CMK (cell line): ENCODE data around the gene STIM2.
"Not testable (repeated sequence)": the region's sequence is repeated elsewhere in the genome, so short reads cannot be mapped to it uniquely, and the experiment has no call there.

ENCODE experiments used
- DNase-seq: peaks from one replicate; pipeline ENCODE4 v3.0.0-alpha.2; 2010; ENCODE audit warnings: low read depth

The STIM2 gene

DNA sequence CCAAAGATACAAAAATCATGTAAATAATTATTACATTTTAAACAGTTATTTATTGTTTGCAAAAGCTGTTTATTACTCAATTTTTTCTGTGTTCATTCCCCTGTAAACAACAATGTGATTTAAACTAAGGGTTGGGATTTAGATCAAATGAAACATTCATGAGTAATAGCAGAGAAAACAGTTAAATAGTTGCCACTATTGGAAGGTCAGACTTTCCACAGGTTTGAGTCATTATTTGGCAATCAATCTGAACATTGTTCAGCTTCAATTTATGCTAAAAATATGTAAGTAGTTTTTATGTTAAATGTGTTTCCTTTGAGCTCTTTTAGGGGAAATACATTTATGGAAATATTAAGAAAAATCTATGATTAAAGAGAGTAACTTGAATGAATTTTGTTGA, 144.9 kb downstream of the STIM2 start:
- DNase-seq, result no peak

DNA sequence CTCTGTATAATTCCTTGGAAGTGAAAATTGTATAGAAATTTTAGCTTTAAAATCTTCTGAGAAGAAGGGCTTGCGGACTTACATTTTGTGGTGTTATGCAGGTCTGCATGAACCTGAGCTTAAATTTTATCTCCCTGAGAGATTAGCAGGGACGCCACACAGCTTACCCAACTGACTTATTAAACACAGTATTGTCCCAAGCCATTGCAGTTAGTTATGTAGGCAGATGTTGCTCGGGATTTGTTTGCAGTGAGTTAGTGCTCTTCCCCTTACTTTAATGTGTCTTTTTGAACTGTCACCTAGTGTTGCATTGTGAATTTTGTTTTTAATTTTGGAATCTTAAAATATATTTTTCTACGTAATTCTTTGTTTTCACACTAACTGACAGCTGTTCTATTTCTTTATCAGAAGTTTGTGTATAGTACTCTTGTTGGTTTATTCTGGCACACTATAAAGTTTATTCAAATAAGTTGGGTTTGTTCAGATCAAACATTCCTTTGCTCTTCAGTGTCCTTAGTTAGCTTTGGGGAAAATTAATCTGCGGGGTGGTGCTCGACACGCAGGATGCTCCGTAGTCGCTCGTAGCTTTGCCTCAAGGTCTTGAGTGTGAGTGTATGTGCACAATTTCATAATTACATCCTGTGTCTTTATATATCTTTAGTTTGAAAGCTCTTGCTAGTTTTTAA, 145.4 kb downstream of the STIM2 start:
- no peak for DNase-seq

DNA sequence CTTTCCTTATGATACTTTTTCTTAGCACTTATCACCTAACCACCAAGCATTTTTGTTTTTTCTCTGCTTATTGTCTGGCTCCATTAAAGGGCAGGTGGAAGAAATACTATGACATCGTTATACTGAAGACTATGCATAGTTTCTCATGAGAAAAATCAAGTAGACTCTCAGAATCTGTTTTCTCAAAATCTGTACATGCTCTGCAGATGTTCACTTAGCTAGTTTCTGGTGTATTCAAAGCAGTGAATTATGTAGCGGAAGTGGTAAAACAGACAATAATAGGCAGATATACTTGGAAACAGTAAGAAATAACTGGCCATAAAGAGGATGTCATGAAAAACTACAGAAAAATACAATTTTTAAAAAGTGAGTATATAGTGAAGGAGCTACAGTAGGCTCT, 146.0 kb downstream of the STIM2 start:
- DNase-seq, result no peak

DNA sequence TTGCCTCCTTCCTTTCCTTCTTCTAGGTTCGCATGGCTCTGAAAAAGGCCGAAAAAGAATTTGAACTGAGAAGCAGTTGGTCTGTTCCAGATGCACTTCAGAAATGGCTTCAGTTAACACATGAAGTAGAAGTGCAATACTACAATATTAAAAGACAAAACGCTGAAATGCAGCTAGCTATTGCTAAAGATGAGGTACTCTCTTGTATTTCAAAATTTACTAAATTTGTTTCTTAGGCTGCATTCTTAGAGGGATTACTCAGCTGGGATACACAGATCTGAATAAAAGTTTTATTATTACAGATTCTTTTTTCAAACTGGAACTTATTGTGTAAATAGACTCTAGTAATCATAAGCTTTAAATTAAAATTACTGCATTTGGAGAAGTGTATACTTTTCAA, 146.9 kb downstream of the STIM2 start:
- no peak for DNase-seq

DNA sequence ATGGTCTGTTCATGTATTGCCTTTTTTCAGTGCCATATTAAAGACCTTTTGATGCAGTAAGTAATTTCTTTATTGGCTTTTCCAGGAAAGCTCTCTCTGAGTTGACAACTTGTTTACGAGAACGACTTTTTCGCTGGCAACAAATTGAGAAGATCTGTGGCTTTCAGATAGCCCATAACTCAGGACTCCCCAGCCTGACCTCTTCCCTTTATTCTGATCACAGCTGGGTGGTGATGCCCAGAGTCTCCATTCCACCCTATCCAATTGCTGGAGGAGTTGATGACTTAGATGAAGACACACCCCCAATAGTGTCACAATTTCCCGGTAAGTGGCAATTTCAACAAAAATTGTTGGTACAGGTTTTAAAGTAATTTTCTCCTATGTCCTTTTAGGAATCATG, 148.0 kb downstream of the STIM2 start:
- no peak for DNase-seq

DNA sequence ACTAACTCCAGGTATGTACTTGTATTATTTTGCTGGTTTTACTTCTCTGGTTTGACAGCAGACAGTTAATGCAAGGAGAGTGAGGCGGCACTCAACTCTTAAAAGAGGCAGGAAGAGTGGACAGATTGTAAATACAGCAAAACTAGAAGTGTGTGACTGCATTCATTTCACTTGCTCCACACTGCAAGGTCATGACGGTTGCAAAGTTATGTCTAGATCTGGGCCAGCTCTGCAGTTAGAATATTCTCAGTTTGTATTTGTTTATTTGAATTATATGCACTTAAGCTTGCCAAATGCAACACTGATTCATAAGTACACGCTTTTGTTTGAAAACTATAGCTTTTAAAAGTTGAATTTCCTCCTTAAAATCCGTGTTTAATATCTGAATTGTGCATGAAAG, 148.9 kb downstream of the STIM2 start:
- DNase-seq, result no peak

DNA sequence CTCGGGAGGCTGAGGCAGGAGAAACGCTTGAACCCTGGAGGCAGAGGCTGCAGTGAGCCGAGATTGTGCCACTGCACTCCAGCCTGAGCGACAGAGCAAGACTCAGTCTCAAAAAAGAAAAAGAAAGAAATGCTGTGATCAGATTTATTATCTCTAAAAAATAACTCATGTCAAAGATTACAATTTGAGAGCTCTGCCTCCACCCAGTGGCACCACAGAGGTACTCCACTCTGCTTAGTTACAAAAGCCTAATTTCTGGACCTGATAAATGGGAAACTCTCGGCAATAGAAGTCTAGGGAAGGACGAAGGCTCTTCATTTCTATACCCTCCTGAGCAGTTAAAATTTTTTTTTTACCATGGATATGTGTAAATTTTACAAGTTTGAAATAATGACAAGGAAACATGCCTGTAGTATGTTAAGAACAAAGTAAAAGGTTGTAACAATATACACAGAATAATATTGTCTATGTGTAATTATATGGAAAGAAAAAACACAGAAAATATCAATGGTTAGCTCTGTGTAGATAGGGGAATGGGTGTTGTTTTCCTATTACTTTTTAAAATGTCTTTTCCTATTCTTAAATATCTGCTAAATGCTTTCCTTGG, 149.8 kb downstream of the STIM2 start:
- DNase-seq, result no peak

DNA sequence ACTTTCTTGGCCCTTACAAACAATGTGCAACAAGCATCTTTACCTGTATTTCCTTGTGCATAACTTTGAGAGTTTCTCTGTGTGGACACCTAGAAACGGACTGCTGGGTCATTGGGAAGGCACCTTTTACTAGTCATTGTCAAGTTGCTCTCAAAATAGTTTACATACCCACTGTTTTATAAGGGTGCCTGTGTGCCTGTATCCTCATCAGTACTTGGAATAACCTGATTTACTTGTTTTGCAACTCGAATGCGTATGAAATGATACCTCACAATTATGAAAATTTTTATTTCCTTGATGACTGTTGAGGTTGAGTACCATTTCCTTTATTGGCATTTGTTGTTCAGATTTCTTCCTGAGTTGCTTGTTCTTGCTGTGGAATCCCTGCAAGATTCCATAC, 150.8 kb downstream of the STIM2 start:
- DNase-seq, result no peak

DNA sequence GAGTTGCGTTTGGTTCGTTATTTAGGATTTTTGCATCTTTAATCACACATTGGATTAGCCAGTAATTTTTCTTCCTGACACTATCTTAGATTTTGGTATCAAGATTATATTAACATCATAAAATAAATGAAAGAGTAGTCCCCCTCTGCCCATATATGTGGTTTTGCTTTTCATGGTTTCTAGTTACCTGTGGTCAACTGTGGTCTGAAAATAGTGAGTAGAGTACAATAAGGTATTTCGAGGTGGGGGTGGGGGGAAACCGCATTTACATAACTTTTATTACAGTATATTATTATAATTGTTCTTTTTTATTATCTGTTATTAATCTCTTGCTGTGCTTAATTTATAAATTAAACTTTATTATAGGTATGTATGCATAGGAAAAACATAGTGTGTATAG, 152.4 kb downstream of the STIM2 start:
- DNase-seq, result no peak

DNA sequence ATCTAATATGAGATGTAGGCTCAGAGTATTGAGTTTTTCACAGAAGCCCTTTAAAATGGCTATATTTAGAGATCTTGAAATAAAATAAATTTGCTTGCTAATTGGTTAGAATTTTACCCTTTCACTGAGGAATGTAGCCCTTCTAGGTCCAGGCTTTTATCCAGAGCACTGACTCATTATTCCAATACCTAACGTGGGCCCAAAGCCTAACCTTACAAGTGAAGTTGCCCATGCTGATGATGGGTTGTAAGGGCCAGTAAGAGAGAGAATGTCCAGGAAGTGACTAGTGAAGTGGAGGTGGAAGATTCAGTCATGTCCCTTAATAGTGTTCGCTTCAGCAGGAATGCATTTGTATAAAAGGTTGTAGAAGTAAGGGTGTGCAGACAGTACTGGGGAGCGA, 155.9 kb downstream of the STIM2 start:
- no peak for DNase-seq

DNA sequence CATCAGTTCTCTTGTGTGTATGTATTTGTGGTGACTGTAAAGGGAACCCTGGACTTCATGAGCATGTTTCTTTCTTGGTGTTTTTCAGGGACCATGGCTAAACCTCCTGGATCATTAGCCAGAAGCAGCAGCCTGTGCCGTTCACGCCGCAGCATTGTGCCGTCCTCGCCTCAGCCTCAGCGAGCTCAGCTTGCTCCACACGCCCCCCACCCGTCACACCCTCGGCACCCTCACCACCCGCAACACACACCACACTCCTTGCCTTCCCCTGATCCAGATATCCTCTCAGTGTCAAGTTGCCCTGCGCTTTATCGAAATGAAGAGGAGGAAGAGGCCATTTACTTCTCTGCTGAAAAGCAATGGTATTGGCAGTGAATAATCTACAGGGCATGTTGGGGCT, 157.0 kb downstream of the STIM2 start:
- DNase-seq, result no peak

DNA sequence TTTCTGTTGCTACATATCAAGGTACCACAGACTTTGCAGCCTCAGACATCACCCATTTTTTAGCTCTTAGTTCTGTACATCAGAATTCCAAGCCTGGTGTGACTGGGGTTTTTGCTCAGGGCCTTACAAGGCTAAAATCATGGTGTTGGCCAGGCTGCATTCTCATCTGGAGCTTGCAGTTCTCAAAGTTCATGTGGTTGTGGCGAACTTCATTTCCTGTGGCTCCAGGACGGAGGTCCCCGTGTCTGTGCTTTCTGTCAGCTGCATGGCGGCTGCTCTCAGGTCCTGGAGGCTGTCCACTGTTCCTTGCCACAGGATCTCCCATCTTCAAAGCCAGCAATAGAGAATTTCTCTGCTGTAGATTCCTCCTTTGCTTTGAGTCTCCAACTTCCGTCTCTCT, 157.4 kb downstream of the STIM2 start:
- no peak for DNase-seq

DNA sequence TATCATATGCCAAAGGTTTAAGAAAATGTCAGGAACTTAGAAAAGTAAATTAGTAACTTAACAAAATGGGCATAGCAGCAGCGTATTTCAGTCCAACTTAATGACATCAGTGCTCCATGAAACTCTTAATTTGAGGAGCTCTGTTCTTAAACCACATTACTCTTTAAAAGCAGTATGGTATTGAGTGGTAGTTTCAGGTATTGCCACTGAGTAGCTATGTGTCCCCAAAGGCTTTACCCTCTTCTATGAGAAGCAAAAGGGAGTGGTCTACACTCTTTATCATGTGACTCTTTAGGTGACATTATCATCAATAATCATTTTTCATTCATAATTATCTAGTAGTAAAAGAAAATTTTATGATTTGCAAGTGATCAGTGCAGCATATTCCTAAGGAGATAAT, 158.3 kb downstream of the STIM2 start:
- DNase-seq, result no peak

DNA sequence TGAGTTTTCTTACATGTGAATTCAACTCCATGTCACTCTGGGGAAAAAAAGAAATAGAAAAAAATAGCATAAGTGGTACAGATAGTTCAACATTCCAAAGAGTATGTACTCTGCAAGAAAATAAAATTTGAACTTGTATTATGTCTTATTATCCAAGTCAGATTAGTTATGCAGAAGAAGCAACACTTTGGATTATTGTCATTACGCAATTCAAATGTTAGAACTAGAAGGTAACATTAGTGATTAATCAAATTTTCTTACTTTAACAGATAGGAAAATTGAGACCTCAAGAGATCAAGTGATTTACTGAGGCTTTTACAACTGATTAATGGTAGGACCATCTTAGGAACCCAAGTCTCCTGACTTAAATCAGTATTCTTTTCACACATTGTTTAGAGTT, 159.1 kb downstream of the STIM2 start:
- DNase-seq, result no peak

DNA sequence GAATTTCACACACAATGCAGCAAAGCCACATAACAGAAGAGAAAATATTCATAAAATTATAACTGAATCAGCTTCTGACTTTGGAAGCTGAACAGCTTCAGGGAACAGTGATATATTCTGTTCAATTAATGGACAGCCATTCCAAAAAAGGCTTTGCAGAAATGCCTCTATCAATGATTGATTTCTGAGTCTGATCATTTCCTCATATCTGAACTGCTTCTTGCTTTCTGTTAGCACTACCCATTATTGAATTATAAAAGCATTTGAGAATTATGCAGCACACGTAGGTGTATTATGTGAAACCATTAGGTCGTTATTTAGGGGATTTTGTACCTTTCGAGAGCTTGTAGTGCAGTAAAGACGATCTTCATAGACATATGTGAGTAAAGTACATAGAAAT, 159.6 kb downstream of the STIM2 start:
- no peak for DNase-seq

DNA sequence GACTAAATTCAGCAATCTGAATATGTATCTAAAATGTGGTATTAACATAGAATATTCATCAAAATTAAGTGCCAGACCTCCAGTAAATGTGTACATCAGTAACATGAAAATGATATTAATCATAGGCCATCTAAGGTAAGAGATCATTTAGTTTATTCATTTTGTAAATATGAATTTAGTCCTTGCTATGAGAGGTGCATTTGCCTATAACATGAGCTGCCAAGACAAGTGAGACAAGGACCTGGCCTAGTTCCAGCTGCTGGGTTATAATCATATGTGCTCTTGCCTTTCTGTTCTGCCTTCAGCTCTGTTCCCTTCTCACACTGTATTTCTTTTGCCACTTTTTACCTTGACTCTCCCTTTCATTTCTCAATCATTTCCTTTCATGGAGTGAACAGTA, 160.0 kb downstream of the STIM2 start:
- no peak for DNase-seq

DNA sequence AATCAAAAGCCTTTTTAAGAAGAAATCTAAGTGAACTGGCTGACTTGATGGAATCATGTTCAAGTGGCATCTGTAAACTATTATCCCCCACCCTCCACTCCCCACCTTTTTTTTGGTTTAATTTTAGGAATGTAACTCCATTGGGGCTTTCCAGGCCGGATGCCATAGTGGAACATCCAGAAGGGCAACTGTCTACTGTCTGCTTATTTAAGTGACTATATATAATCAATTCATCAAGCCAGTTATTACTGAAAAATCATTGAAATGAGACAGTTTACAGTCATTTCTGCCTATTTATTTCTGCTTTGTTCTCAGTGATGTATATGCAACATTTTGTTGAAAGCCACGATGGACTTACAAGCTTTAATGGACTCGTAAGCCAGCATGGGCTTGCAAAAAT, 162.3 kb downstream of the STIM2 start:
- no peak for DNase-seq

DNA sequence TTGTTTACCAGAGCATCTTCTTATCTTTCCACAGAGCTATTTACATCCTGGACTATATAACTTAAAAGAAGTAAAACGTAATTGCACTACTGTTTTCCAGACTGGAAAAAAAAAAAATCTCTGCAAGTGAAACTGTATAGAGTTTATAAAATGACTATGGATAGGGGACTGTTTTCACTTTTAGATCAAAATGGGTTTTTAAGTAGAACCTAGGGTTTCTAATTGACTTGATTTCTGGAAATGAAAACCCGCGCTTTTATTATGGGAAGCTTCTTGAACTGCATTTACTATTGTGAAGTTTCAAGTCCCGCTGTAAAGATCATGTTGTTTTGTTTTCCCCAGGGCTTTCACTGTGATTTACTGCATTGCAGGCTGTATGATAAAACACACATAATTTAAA, 162.7 kb downstream of the STIM2 start:
- DNase-seq, result no peak

DNA sequence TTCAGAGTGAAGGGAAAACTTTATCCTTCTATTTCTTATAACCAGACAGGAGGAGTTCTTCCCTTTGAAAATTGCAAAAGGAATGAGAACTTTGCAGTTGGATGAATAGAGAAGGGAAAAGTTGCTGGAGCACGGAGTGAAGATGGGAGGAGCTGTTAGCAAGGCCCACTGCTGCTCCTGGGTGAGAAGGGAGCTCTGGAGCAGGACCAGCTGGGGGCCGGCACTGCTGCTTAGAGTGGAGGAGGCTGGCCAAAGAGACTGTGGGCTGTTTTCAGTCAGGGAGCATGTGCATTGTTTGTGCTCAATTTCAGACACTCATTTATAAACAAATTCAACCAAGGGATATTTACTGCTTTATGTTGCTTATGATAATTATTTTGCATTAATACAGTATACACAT, 164.2 kb downstream of the STIM2 start:
- DNase-seq, result no peak

DNA sequence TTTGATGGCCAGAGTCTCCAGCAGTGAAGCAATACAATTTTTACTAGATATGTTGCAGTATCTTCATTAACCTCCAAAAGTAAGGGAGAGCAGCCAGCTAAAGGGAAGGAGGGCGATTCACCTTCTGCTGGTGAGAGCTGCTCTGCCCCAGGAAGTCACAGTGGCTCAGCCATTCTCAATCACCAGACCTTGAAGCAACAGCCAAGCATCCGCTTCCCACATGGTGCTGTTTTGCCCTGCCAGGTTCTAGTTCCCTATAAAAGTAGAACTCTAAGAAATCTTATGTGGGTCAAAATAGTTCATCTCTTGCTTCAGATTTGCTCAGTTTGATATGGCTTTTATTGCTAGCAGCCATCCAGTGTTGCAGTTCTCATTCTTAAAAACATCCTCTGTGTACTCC, 166.8 kb downstream of the STIM2 start:
- no peak for DNase-seq

DNA sequence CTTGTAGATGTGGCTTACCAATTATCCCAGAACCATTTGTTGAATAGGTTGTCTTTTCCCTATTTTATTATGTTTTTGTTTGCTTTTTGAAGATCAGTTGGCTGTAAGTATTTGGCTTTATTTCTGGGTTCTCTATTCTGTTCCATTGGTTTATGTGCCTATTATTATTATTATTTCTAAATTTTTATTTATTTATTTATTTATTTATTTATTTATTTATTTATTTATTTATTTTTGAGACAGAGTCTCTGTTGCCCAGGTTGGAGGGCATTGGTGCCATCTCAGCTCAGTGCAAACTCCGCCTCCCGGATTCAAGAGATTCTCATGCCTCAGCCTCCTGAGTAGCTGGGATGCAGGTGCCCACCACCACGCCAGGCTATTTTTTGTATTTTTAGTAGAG, 174.5 kb downstream of the STIM2 start:
- DNase-seq, result not testable (repeated sequence)

DNA sequence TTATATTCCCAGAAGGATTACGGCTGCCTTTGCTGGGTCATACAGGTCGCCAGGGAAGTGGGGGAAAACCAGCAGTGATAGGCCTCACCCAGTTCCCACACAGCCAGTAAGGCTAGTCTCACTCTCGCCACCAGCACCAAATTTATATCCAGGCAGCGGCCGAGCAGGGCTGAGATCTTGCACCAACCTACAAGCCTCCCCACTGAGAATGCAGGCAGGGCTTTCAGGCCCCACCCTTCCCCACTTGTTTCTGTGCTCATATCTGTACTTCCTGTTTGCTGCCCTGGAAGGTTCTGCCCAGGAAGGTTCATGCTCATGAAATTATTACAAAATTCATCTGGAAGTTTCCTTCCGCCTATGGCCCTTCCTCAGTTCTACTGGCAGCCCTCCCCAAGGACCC, 179.7 kb downstream of the STIM2 start:
- DNase-seq, result no peak

DNA sequence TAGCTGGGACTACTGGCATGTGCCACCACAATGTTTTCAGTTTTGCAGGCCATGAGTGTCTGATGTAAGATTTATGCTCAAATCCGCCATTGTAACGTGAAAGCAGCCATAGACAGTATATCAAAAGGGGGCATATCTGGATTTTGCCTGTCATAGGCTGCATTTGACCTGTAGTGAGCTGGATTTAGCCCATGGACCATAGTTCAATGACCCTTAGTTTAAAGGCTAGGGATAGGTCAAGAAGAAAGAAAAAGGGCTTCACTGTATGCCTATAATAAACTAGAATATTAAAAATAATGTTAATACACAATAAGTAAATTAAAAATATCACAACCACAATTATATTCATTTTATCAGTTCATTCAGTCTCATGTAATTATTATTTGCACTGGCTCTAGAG, 181.8 kb downstream of the STIM2 start:
- no peak for DNase-seq

DNA sequence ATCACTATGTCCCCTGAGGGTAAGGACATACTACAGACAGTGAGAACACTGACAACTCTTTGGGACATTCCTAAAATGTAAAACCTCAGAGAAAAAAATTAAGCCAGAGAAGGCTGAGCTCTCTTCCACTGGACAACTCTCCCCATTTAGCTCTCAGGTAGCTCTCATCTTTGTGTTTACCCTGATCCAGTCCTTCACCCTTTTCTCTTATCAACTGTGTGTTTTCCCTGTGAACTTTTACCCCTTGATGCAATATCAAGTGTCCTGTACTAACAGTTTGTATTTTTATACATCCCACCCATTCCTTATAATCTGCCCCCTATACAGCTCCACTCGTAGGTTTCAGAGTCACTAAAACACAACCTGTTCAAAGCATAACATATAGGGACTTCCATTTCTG, 182.6 kb downstream of the STIM2 start:
- no peak for DNase-seq
